Measurements from ENCODE around the gene PAPPA. TPM values are rescaled to one million over a fixed set of nuclear protein-coding genes. Genes with fewer than 3 reads are reported as not detected.
A peak's percentile ranks its signal among the peaks of the same experiment; 100 is the strongest.

Gene PAPPA
- total RNA-seq, 1 donor from 2014 or later, result under 0.01 TPM

- DNase-seq (ENCODE audit: low read depth in 2 of 2), result peak in 1 of 2 donors; percentile 18
These were observed 122.0 kb downstream of the PAPPA start for GRCh38 chr9:116275418-116276195.

- DNase-seq (ENCODE audit: low read depth in 2 of 2), result no peak
These were observed 122.6 kb downstream of the PAPPA start for GRCh38 chr9:116276196-116276493.

- DNase-seq (ENCODE audit: low read depth in 2 of 2), result no peak
These were observed 123.1 kb downstream of the PAPPA start for GRCh38 chr9:116276651-116277121.

- peak in 1 of 2 donors; percentile 20 for DNase-seq (ENCODE audit: low read depth in 2 of 2)
These were observed 124.7 kb downstream of the PAPPA start for GRCh38 chr9:116278326-116278725.

GRCh38 chr9:116279230-116279629 lies 125.6 kb downstream of the PAPPA start:
- no peak for DNase-seq (ENCODE audit: low read depth in 2 of 2)

- DNase-seq (ENCODE audit: low read depth in 2 of 2), result no peak
These were observed 126.9 kb downstream of the PAPPA start for GRCh38 chr9:116280529-116280928.

GRCh38 chr9:116282597-116282996 lies 129.0 kb downstream of the PAPPA start:
- no peak for DNase-seq (ENCODE audit: low read depth in 2 of 2)

- DNase-seq (ENCODE audit: low read depth in 2 of 2), result no peak
These were observed 130.9 kb downstream of the PAPPA start for GRCh38 chr9:116284518-116284917.

- no peak for DNase-seq (ENCODE audit: low read depth in 2 of 2)
These were observed 131.7 kb downstream of the PAPPA start for GRCh38 chr9:116285320-116285719.

GRCh38 chr9:116286297-116286696 lies 132.7 kb downstream of the PAPPA start:
- DNase-seq (ENCODE audit: low read depth in 2 of 2), result no peak

GRCh38 chr9:116287721-116288120 lies 134.1 kb downstream of the PAPPA start:
- DNase-seq (ENCODE audit: low read depth in 2 of 2), result no peak

GRCh38 chr9:116288658-116289057 lies 135.1 kb downstream of the PAPPA start:
- DNase-seq (ENCODE audit: low read depth in 2 of 2), result no peak

- DNase-seq (ENCODE audit: low read depth in 2 of 2), result no peak
These were observed 143.8 kb downstream of the PAPPA start for GRCh38 chr9:116297346-116297745.

- DNase-seq (ENCODE audit: low read depth in 2 of 2), result no peak
These were observed 144.7 kb downstream of the PAPPA start for GRCh38 chr9:116298249-116298648.

- no peak for DNase-seq (ENCODE audit: low read depth in 2 of 2)
These were observed 145.3 kb downstream of the PAPPA start for GRCh38 chr9:116298878-116299391.

GRCh38 chr9:116300360-116300870 lies 146.8 kb downstream of the PAPPA start:
- no peak for DNase-seq (ENCODE audit: low read depth in 2 of 2)

GRCh38 chr9:116303270-116303669 lies 149.7 kb downstream of the PAPPA start:
- no peak for DNase-seq (ENCODE audit: low read depth in 2 of 2)

- no peak for DNase-seq (ENCODE audit: low read depth in 2 of 2)
These were observed 150.4 kb downstream of the PAPPA start for GRCh38 chr9:116303886-116304538.

- no peak for DNase-seq (ENCODE audit: low read depth in 2 of 2)
These were observed 151.2 kb downstream of the PAPPA start for GRCh38 chr9:116304761-116305160.

GRCh38 chr9:116308076-116308475 lies 154.5 kb downstream of the PAPPA start:
- no peak for DNase-seq (ENCODE audit: low read depth in 2 of 2)

GRCh38 chr9:116309900-116310611 lies 156.5 kb downstream of the PAPPA start:
- DNase-seq (ENCODE audit: low read depth in 2 of 2), result no peak

- no peak for DNase-seq (ENCODE audit: low read depth in 2 of 2)
These were observed 158.6 kb downstream of the PAPPA start for GRCh38 chr9:116312221-116312620.

All from dermis microvascular lymphatic vessel endothelial cell (primary cell).